Right ventricle myocardium inferior (tissue), 1 donor: ENCODE data around the gene TBC1D22A. TPM values are rescaled to one million over a fixed set of nuclear protein-coding genes. Genes with fewer than 3 reads are reported as not detected.
A peak's percentile ranks its signal among the peaks of the same experiment; 100 is the strongest.

Experiments used
- ATAC-seq: fragments of 200-7000 bp; cut with Tn5 transposase; one replicate; pipeline ENCODE4 v1.9.1; 2020; ENCODE audit warnings: mild to moderate bottlenecking, moderate library complexity
- DNase-seq: peaks from one replicate; pipeline ENCODE4 v3.0.0; 2021; ENCODE audit errors: missing footprints
- intact Hi-C: fragments of 100-400 bp; cut with DNase I; formaldehyde crosslinking; loops from one replicate; pipeline ENCODE4 v1.11.0; 2022
- total RNA-seq: library from RNA; stranded (reverse); fragmentation: NEBNext Ultra II Directional; extraction: Animal tissue kit (Norgen Biotek cat#: 25700); gene quantifications from one replicate; pipeline ENCODE4 v1.2.1, GENCODE V29; 2021
- donor health status: DM: no; HTN: yes; CAD: no; lungs with severe emphysema.

Gene TBC1D22A
- total RNA-seq, 1 donor from 2014 or later, result 14.6 TPM

DNA sequence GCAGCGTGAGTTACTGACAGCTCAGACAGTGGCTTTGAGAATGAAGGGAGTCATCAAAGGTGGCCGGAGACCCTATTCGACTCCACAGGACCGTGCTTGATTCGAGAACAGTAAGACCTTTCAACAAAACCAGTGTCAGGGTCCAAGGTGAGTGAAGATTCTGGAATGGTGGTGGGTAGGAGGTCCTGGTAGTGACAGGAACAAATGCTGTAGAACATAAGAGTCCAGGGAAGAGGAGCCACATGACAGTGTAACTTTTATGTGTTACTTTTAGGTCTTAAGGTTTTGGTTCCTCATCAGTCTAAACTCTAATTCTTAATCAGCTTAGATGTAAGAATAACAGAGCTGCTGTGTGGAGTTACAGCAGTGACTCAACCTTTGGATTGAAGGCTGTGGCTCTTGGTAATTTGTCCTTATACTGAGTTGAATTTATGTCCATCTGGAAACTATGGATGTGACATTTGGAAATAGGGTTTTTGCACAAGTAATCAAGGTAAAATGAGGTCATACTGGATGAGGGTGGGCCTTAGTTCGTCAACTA, 1.8 kb downstream of the TBC1D22A start:
- ATAC-seq (no peak), DNase-seq (no peak)
- intact Hi-C loops, result loop anchor here (5.0 kb wide), 1 partner anchor 38 kb away; no protein-coding TSS in a partner anchor

DNA sequence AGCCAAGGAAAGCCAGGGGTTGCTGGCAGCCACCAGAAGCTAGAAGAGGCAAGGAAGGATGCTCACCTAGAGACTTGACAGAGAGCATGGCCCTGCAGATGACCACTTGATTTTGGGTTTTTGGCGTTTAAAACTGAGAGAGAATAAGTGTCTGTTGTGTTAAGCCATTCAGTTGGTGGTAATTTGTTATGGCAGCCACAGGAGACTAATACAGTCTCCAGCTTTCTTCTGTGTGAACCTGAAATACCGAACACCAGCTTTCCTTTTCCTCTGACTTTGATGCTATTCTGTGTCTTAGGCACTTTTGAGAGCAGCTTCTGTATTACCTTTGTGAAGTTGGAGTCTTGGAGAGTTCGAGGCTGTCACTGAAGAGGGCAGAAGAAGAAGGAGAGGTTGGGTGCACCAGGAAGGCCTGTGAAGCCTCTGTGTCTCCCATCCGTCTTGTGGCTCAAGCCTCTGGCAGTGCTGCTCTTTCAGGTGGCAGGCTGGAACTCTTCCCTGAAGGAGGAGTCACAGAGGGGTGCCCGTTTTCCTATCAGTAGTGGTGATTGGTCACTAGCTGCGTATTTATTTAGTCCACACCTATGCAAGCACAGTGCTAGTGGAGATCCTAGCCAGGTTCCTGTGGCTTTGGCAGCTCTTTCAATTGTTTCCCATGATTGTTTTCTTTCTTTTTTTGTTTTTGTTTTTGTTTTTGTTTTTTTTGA, 2.5 kb downstream of the TBC1D22A start:
- intact Hi-C loops, result loop anchor here (5.0 kb wide), 1 partner anchor 37 kb away; no protein-coding TSS in a partner anchor
- DNase-seq, result no peak
- ATAC-seq, result no peak

DNA sequence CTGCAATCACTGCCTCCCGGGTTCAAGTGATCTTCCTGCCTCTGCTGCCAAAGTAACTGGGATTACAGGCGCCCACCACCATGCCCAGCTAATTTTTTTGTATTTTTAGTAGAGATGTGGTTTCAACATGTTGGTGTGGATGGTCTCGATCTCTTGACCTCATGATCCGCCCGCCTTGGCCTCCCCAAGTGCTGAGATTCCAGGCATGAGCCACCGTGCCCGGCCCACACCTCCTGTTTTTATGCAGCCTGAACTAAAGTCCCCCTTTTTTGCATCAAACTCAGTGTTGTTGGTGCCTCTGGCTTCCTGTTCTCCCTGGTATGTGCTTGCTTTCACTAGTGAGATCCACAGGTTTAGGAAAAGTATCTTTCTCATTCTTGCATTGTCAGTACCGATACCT, 4.2 kb downstream of the TBC1D22A start:
- DNase-seq (no peak), ATAC-seq (no peak)
- intact Hi-C loops, result no loop called here

DNA sequence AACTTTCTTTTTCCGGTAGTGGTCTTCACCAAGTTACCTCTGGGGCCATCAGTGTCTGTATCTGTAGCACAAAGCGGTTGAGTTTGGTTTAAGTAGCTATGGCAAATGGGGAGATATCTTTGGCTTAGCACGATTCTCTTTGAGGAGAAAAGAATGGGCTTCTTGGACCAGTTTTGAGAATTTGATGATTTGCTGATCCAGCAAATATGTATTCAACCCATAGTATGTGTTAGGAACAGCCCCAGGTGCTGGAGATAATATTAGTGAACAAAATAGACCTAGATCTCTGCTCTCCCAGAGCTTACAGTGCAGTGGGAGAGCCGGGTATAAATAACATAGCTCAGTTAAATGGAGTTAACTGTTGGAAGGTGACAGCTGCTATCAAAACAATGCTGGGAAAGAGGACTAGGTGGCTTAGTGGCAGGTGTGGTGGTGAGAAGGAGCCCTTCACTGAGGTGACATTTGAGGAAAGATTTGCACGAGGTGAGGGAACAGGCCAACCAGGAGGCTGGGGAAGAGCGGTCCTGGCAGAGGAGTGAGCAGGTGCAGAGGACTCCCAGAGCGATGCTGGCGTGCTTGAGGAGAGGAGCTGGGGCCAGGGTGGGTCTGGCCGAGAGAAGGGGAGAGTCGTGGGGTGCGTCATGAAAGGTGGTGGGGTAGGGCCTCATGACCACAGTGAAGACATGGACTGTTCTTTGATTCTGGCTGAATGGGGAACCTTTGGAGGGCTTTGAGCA, 5.0 kb downstream of the TBC1D22A start:
- intact Hi-C loops, result no loop called here
- DNase-seq (no peak), ATAC-seq (no peak)

DNA sequence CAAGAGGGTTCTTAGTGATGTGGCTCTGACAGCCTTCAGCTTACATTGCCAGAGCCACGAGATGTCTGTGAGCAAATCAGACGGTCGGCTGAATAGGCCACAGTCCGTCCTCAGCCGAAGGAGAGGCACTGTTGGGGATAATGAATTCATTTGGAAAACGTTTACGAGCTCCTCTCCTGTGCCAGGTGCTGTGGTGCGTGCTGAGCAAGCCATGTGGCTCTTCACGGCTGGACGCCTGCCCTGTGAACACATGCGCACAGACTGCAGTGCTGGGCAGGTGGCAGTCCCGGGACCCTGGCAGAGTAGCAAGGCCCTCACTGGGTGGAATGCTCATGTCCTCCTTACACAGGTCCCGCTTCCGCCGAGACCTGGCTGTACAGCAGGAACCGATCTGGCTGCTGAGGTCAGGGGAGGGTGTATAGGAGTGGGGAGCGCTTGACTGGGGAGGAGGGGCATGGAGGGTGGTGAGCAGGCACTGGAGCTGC, 6.8 kb downstream of the TBC1D22A start:
- no peak for DNase-seq
- peak; percentile 64 for ATAC-seq
- intact Hi-C loops, result no loop called here

DNA sequence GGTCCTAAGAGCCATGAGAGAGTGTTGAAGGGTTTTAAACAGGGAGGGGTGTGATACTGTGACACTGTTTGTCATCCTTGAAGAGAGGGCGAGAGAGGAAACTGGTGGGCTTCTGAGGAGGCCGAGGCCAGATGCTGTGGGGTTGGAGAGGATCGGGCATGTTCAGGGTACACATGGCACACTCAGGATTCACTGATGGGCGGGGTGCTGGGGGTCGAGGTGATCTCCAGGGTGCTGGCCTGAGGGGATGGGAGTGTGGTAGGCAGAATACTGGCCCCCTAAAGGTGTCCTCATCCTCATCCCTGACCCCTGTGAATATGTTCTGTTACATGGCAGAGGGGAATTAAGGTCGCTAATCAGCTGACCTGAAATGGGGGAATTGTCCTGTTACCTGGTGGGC, 7.3 kb downstream of the TBC1D22A start:
- intact Hi-C loops, result no loop called here
- ATAC-seq, result no peak
- DNase-seq, result no peak

DNA sequence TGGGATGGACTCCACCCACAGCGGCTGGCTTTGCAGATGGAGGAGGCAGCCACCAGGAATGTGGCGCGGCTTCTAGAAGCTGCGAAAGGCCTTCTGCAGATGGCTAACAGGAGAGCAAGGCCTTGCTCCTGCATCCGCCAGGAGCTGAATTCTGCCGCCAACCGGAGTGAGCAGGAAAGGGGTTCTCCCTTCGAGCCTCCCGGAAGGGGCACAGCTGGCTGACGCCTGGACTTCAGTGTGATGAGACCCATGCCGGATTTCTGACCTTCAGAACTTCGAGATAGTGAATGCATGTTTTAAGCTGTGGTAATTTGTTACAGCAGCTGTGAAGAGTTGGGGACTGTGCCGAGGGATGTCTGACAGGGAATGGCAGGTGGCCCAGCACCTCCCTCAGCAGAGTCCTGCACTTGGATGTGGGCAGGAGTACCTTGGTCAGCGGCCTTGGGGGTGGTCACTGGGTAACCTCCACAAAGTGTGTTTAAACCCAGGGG, 7.7 kb downstream of the TBC1D22A start:
- intact Hi-C loops, result no loop called here
- ATAC-seq (peak; percentile 23), DNase-seq (no peak)

DNA sequence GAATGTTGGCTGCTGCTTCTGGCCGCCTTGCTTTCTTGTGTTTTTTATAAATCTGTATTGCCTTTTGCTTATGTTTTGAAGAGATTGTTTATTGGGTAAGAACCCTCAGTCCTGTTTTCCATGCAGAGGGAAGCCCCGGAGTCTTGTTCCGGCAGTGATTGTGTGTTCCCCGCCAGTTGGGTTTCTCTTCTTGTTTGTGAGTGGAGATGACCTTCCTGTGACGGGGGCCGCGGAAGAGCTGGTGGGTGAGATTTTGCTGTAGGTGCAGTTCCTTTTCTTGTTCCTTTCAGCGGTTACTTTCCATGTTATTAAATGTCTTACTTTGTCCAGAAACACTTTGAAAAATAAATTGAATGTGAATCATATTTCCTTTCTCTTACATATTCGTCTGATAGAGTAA, 8.3 kb downstream of the TBC1D22A start:
- intact Hi-C loops, result no loop called here
- ATAC-seq (no peak), DNase-seq (no peak)

DNA sequence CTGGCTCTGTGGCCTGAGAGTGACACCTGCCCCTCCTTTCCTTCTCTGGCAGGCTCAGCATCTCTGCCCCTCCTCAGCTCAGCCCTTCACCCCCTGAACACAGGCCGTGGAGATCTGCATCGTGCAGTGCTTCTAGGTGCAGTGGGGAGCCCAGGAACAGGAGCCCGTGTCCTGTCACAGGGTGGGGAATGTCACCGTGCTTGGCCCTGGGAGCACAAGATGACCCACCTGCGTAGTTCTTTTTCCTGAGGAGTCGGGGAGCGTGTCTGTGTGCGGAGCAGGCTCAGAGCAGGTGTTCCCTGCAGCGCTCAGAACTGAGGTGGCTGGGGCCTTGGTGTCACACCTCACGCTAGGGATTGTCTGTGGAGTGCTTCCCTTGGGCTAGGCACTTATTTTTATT, 10.6 kb downstream of the TBC1D22A start:
- no peak for ATAC-seq
- no peak for DNase-seq
- intact Hi-C loops, result no loop called here

DNA sequence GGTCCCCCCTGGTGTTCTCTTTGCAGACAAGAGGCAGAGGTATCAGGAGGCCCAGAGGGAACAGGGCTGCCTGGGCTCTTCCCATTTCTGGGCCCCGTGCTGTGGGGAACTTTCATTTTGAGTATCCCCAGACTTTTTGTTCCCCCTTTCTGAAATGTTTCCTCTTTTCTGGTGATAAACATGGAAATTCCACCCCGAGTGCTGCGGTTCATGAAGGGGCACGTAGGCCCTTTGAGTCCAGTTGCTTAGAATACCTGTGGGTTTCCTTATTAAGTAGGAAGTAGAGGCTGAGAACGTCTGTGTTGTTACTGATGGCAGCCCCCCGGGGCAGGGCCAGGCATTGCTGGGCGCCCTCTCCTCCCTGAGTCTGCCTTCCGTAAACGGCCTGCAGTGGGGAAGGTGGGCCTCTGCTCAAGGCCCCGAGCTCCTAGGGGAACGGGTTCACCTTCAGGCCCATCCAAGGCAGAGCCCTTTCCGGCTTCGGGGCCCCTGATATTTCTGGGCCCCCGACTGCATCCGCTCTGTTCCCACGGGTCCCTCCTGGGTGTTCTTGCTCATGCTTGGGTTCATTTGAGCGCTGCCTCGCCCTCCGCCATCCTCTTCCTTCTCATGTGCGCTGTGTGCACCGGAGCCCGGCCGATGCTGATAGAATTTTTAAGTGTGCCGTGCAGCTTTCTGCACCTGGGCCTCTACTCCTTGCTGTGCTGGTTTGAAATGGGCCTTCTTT, 12.0 kb downstream of the TBC1D22A start:
- ATAC-seq (peak; percentile 32), DNase-seq (no peak)
- intact Hi-C loops, result no loop called here

DNA sequence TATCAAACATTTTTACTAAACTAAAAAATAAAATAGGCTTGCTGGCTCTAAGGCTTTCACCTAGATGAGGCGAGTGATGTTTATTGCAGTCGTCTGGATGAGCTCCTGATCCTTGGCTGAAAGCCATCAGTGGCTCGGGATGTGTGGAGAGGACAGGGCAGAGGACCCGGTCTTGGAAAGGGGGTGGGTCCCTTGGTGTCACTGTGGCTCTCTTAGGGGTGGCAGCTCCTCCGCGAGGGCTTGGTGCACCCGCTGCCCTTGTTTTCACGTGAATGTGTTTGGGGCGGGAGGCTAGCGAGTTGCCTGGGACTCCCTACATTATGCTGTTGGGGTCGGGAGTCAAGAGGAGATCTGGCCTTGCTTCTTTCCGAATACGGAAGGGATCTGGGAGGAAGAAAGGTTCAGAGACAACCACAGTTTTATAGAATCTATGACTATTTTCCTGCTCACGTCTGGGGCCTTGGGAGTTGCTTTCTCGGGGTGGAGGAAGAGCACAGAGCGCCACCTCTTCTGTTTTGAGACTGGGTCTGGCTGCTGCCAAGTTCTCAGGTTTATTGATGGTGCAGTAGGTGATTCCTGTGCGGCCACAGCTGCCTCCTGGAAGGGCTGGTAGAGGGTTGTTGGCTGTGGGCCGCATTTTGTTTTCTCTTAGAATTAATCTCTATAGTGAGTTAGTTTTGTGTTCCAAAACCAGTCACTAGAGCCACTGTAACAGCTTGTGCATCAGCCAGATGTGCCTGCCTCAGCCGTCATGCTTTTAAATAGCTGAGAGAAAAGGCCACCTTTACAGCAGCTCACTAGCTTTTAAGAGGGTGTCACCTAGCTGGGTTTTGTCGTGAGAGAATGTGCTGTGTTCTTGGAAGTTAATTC, 12.8 kb downstream of the TBC1D22A start:
- DNase-seq (no peak), ATAC-seq (no peak)
- intact Hi-C loops, result no loop called here

DNA sequence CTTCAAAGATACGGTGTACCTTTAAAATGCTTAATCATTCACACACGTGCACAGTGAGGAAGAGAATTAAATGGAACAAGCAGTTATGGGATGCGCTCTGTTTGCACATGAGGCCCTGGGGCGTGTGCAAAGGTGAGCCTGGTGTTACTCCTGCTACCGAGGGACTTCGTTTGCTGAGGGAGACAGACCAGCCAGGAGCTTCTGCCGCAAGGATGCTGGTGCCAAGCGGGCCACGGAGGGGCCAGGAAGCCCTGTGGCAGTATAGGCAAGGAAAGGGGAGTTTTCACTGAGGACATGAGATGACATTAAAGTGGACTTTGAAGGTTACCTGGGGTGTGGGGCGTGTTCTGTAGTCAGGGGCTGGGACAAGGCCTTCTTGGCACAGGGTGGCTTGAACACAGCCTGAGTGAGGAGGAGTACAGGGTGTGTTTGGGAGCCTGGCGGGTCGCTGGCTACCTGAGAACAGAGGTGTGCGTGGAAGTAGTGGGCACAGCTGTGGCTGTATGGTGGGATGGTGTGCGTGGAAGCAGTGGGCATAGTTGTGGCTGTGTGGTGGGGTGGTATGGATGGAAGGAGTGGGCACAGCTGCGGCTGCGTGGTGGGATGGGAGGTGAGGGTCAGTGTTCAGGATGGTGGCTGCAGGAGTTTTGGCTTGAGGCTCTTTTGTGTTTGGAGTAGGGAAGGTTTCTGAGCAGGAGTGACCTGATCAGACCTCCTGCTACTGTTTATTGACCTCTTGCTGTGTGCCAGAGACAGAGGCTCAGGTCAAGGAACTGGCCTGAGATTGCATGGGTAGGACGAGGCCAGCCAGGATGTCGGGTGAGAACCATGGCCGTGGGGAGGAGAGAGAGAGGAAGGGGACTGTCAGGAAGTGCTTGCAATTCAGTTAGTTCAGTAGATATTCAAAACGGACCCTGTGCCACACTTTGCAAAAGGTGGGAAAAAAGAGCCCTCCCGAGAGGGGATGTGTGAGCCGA, 13.7 kb downstream of the TBC1D22A start:
- intact Hi-C loops, result no loop called here
- DNase-seq (no peak), ATAC-seq (no peak)

DNA sequence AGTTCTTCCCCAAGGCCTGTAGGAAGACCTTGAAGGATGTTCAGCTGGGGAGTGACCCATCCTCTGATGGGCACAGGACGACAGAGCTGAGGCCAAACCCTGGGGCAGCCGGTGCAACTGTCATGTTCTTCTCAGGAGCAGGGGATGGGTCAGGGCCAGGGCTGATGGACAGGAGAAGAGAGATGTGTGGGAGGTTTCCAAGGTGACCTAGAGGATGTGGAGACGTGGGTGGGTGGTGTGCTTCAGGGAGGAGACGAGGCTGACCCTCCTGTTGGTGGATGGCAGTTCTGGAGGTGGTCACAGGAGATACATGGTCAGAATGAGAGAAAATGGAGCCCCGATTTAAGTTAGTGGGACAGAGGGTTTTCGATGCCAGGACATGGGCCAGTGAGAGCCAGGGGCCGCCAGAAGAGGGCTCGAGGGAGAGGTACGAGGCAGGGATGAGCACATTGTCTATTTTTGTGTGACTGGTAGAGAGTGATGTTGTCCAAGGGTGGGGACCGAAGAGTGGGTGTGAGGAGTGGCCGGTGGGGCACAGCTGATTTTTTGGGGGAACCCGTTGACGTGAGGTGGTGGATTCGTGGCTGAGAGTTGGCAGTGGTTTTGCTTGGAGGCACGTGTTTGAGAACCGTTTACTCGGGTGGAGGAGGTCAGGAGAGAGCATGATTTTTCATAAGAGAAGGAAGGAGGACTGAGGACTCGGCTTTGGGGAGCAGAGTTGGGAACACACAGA, 14.6 kb downstream of the TBC1D22A start:
- ATAC-seq (no peak), DNase-seq (no peak)
- intact Hi-C loops, result no loop called here

DNA sequence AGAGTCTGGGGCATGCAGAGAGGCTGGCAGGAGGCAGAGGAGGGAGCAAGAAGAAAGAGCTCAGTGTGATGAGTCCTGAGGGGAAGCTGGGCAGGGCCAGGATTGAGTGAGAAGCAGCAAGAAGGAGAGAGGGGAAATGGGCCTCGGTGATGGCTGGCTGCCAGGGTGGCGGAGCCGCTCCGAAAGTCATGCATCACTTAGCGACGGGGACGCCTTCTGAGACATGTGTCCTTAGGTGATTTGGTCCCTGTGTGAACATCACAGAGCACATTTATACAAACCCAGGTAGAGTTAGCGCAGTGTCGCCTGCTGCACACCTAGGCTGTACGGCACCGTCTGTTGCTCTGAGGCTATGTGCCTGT, 15.1 kb downstream of the TBC1D22A start:
- intact Hi-C loops, result no loop called here
- ATAC-seq, result no peak
- peak; percentile 77 for DNase-seq

DNA sequence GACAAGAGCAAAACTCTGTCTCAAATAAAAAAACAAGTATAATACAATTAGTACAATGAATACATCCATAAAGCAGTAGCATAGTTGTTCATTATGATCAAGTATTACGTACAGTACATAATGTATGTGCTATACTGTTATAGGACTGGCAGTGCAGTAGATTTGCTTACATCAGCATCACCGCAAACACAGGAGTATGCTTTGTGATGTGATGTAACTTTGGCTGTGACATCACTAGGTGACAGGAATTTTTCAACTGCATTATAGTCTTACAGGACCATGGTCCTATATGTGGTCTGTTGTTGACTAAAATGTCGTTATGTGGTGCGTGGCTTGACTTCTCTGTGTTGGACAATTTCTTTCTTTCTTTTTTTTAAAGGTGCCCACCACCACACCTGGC, 16.6 kb downstream of the TBC1D22A start:
- DNase-seq (no peak), ATAC-seq (no peak)
- intact Hi-C loops, result no loop called here

DNA sequence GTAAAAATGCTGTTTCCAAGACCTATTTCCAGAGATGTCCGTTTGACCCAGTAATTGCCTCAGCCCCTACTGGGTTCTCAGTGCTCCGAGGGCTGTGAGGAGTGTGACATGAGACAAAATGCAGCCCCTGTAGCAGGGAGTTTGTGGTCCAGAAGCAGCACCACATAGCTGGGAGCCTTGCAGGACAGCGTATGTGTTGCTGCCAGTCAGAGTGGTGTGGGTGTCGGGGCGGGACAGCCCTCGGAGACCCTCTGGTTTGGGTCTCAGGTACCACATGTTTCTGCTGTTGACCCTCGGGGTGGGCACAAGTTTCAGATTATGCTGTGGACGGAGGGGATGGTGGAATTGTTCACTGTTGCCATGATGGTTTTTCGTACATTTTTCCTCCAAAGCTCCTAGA, 17.2 kb downstream of the TBC1D22A start:
- ATAC-seq (no peak), DNase-seq (no peak)
- intact Hi-C loops, result no loop called here

DNA sequence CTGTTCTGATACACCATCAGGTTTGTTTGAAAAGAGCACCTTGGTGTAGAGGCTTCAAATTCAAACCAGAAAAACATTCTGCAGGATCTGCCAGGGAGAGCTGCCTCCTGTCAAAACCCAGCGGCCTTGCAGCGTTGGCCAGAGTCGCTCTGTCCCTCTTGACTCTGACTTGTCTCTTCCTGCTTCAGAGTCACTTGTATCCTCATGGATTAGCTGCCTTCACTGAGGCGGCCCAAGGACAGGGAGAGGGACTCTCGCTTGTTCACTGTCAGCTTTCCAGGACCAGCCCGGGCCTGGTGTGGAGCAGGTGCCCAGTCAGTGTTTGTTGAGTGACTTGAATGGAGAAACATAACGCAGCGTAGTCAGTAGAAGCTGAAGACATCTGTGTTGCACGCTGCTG, 18.0 kb downstream of the TBC1D22A start:
- ATAC-seq (peak; percentile 49), DNase-seq (no peak)
- intact Hi-C loops, result no loop called here
